Measurements from ENCODE around the gene PDCD6IP. TPM values are rescaled to one million over a fixed set of nuclear protein-coding genes. Genes with fewer than 3 reads are reported as not detected.

Gene PDCD6IP
- total and polyA plus RNA-seq, 10 donors: 30.5 to 265 (median 175) TPM

- TF ChIP-seq POLR2AphosphoS5 (IDR thresholded peaks at IDR 0.05): no peak
- TF ChIP-seq POLR2A (IDR thresholded peaks at IDR 0.05): no peak
- no peak for TF ChIP-seq CTCF (IDR thresholded peaks at IDR 0.05 in 8 of 11, conservative IDR thresholded peaks at IDR 0.05 in 3 of 11)
Observed at GRCh38 chr3:33909547-33909946, 111.1 kb downstream of the PDCD6IP start.

GRCh38 chr3:33910031-33910430, 111.6 kb downstream of the PDCD6IP start:
- intact Hi-C loops (cut with DNase I; ENCODE audit: low total_unique reads): no loop called here
- TF ChIP-seq POLR2A (IDR thresholded peaks at IDR 0.05): no peak
- TF ChIP-seq POLR2AphosphoS5 (IDR thresholded peaks at IDR 0.05): no peak
- TF ChIP-seq CTCF (IDR thresholded peaks at IDR 0.05 in 8 of 11, conservative IDR thresholded peaks at IDR 0.05 in 3 of 11): no peak
- no peaks in the 10 kb centered on the region for H3K4me1 ChIP-seq
- no peak overlapping the region for H3K27ac ChIP-seq
- H3K36me3 ChIP-seq: no peaks in the 10 kb centered on the region
- peaks cover 0 to 5% (median 0%) of the 10 kb centered on the region in 7 donors for H3K27me3 ChIP-seq (replicated peaks in 1 of 7)
- WGBS, 5 donors: 77 to 93% (median 83%) methylated on average over 2 of the region's 2 CpGs
- H3K9me3 ChIP-seq: no peaks in the 10 kb centered on the region
- no peak overlapping the region for H3K4me3 ChIP-seq
- no peak for DNase-seq

More at GRCh38 chr3:33909547-33909946, 111.1 kb downstream of the PDCD6IP start:
- DNase-seq: no peak
- Histone ChIP-seq H3K36me3 (no peaks in the 10 kb centered on the region), H3K4me3 (no peak overlapping the region), H3K27ac (no peak overlapping the region), H3K9me3 (no peaks in the 10 kb centered on the region), H3K27me3 (replicated peaks in 1 of 7) (peaks cover 0 to 1% (median 0%) of the 10 kb centered on the region in 7 donors), H3K4me1 (no peaks in the 10 kb centered on the region)
- WGBS, 5 donors: 83 to 94% (median 92%) methylated on average over 5 of the region's 5 CpGs
- intact Hi-C loops (cut with DNase I; ENCODE audit: low total_unique reads): no loop called here

GRCh38 chr3:33911525-33912322, 113.3 kb downstream of the PDCD6IP start:
- DNase-seq: no peak
- intact Hi-C loops (cut with DNase I; ENCODE audit: low total_unique reads): no loop called here
- Histone ChIP-seq H3K27ac (no peak overlapping the region), H3K4me1 (no peaks in the 10 kb centered on the region), H3K9me3 (no peaks in the 10 kb centered on the region), H3K36me3 (no peaks in the 10 kb centered on the region), H3K27me3 (replicated peaks in 1 of 7) (peaks cover 0 to 5% (median 0%) of the 10 kb centered on the region in 7 donors), H3K4me3 (no peak overlapping the region)
- WGBS, 5 donors: 73 to 89% (median 84%) methylated on average over 4 of the region's 4 CpGs
- TF ChIP-seq CTCF (IDR thresholded peaks at IDR 0.05 in 8 of 11, conservative IDR thresholded peaks at IDR 0.05 in 3 of 11): no peak
- TF ChIP-seq POLR2AphosphoS5 (IDR thresholded peaks at IDR 0.05): no peak
- no peak for TF ChIP-seq POLR2A (IDR thresholded peaks at IDR 0.05)

GRCh38 chr3:33914212-33914611, 115.8 kb downstream of the PDCD6IP start:
- TF ChIP-seq CTCF (IDR thresholded peaks at IDR 0.05 in 8 of 11, conservative IDR thresholded peaks at IDR 0.05 in 3 of 11) (no peak), POLR2AphosphoS5 (IDR thresholded peaks at IDR 0.05) (no peak), POLR2A (IDR thresholded peaks at IDR 0.05) (no peak)
- no peaks in the 10 kb centered on the region for H3K36me3 ChIP-seq
- no peaks in the 10 kb centered on the region for H3K4me1 ChIP-seq
- H3K27me3 ChIP-seq (replicated peaks in 1 of 7): peaks cover 0 to 5% (median 0%) of the 10 kb centered on the region in 7 donors
- 66 to 83% (median 69%) methylated on average over 2 of the region's 2 CpGs for WGBS, 5 donors
- no peak overlapping the region for H3K27ac ChIP-seq
- intact Hi-C loops (cut with DNase I; ENCODE audit: low total_unique reads): no loop called here
- no peak for DNase-seq
- no peaks in the 10 kb centered on the region for H3K9me3 ChIP-seq
- no peak overlapping the region for H3K4me3 ChIP-seq
